Pancreas (tissue), 10 donors: ENCODE results near the gene NEGR1. TPM values are rescaled to one million over a fixed set of nuclear protein-coding genes. Genes with fewer than 3 reads are reported as not detected.

Experiments used
- ATAC-seq, 4 donors: fragments of 200-7000 bp; cut with Tn5 transposase; one replicate each; pipeline versions ENCODE4 v1.8.0 to v1.9.1; 2020; ENCODE audit warnings: mild to moderate bottlenecking in 4 of 4, moderate library complexity in 4 of 4
- DNase-seq, 6 donors: peaks; one replicate each; pipeline ENCODE4 v3.0.0-alpha.2; 2020
- FAIRE-seq: peaks from 2 replicates; lab custom pipeline; 2012; peaks lifted over from hg19 to GRCh38; lab: Jason Lieb, UNC
- H3K27ac ChIP-seq, 4 donors: fragments of 200-600 bp; sonication (generic); 1 replicate in 3 of 4; 2 replicates in 1 of 4; pipeline versions ENCODE4 v1.5.0 to v1.8.0; 2020
- H3K27me3 ChIP-seq, 4 donors: fragments of 200-600 bp; one replicate each; pipeline ENCODE4 v1.8.0; 2021
- H3K36me3 ChIP-seq, 3 donors: fragments of 200-600 bp; sonication (generic) in 1 of 3; one replicate each; pipeline versions ENCODE4 v1.5.0 to v1.8.0; 2020 to 2021
- H3K4me1 ChIP-seq, 3 donors: fragments of 200-600 bp; one replicate each; pipeline ENCODE4 v1.8.0; 2021
- H3K4me3 ChIP-seq, 4 donors: fragments of 200-600 bp; sonication (generic) in 2 of 4; one replicate each; pipeline versions ENCODE4 v1.5.0 to v1.8.0; 2020 to 2021
- H3K9me3 ChIP-seq, 4 donors: fragments of 200-600 bp; one replicate each; pipeline ENCODE4 v1.8.0; 2021
- CTCF ChIP-seq, 4 donors: fragments of 200-600 bp; sonication (generic) in 3 of 4; IDR thresholded peaks; one replicate each; pipeline versions ENCODE4 v1.5.0 to v1.8.0; 2021; ENCODE audit warnings: antibody characterized with exemption in 4 of 4
- WGBS, 2 donors: extraction: QIAGEN DNeasy Blood & Tissue Kit; methylation state at CpG; one replicate each; pipeline ENCODE4 v1.1.7; 2013; 5-methylcytosine and 5-hydroxymethylcytosine counted together
- intact Hi-C, 3 donors: fragments of 100-400 bp; cut with DNase I; formaldehyde crosslinking; loops; one replicate each; pipeline versions ENCODE4 v1.11.1 to v1.14.2; 2022
- polyA plus RNA-seq, 2 donors: library from polyadenylated mRNA; stranded (reverse); fragments of 200-250 nt; gene quantifications; one replicate each; pipeline ENCODE4 v1.2.3, GENCODE V29; 2013
- total RNA-seq, 6 donors: library from RNA; stranded (reverse); fragmentation: NEBNext Ultra II Directional in 4 of 6; extraction: Animal tissue kit (Norgen Biotek cat#: 25700) in 4 of 6; gene quantifications; one replicate each; pipeline versions ENCODE4 v1.2.1 to v1.2.4, GENCODE V29; 2021 to 2023
- donor health status: healthy with polysubstance abuse.
- donor health status: DM: no; HTN: no; CAD: no; lungs with moderate emphysema.
- donor health status: DM: no; HTN: no; CAD: no.
- donor health status: control.
- donor health status: control.
- donor health status: Bipolar disorder and iron deficiency.
- donor health status: DM: yes; HTN: yes; CAD: no.
- donor health status: DM: no; HTN: no; CAD: no.
- donor health status: DM: no; HTN: no; CAD: no.
- donor health status: DM: yes; HTN: yes; CAD: no.

The NEGR1 gene
- total and polyA plus RNA-seq, 8 donors = 1.2 to 9.3 (median 3.4) TPM

GRCh38 chr1:71561206-71561605 is 721.1 kb downstream of the NEGR1 start:
- Histone ChIP-seq H3K4me1 (no peaks in the 10 kb centered on the region), H3K27me3 (no peaks in the 10 kb centered on the region), H3K36me3 (no peaks in the 10 kb centered on the region), H3K9me3 (no peaks in the 10 kb centered on the region), H3K27ac (no peak overlapping the region), H3K4me3 (no peak overlapping the region)
- ATAC-seq (no peak), DNase-seq (no peak), FAIRE-seq (no peak)
- TF ChIP-seq CTCF (IDR thresholded peaks at IDR 0.05) = no peak
- intact Hi-C loops = no loop called here
- 65 to 83% methylated on average over 2 of the region's 2 CpGs for WGBS, 2 donors

GRCh38 chr1:71559880-71560279 is 722.5 kb downstream of the NEGR1 start:
- ATAC-seq (no peak), FAIRE-seq (no peak), DNase-seq (no peak)
- Histone ChIP-seq H3K9me3 (no peaks in the 10 kb centered on the region), H3K27ac (no peak overlapping the region), H3K4me3 (no peak overlapping the region), H3K36me3 (no peaks in the 10 kb centered on the region), H3K27me3 (no peaks in the 10 kb centered on the region), H3K4me1 (no peaks in the 10 kb centered on the region)
- TF ChIP-seq CTCF (IDR thresholded peaks at IDR 0.05) = no peak
- WGBS, 2 donors = 64 to 83% methylated on average over 1 of the region's 1 CpG
- intact Hi-C loops = no loop called here

- FAIRE-seq (no peak), DNase-seq (no peak), ATAC-seq (peak in 1 of 4 donors; percentile 47)
- Histone ChIP-seq H3K27me3 (no peaks in the 10 kb centered on the region), H3K9me3 (no peaks in the 10 kb centered on the region), H3K4me1 (no peaks in the 10 kb centered on the region), H3K36me3 (no peaks in the 10 kb centered on the region), H3K27ac (no peak overlapping the region), H3K4me3 (no peak overlapping the region)
- intact Hi-C loops = no loop called here
- 16 to 24% methylated on average over 2 of the region's 2 CpGs for WGBS, 2 donors
- TF ChIP-seq CTCF (IDR thresholded peaks at IDR 0.05) = no peak
These were observed 725.2 kb downstream of the NEGR1 start for GRCh38 chr1:71557138-71557537.

- FAIRE-seq (no peak), ATAC-seq (no peak), DNase-seq (no peak)
- Histone ChIP-seq H3K4me3 (no peak overlapping the region), H3K27me3 (no peaks in the 10 kb centered on the region), H3K36me3 (no peaks in the 10 kb centered on the region), H3K9me3 (no peaks in the 10 kb centered on the region), H3K27ac (no peak overlapping the region), H3K4me1 (no peaks in the 10 kb centered on the region)
- no peak for TF ChIP-seq CTCF (IDR thresholded peaks at IDR 0.05)
- intact Hi-C loops = no loop called here
- 65 to 79% methylated on average over 7 of the region's 7 CpGs for WGBS, 2 donors
These were observed 733.9 kb downstream of the NEGR1 start for GRCh38 chr1:71548398-71548890.

- Histone ChIP-seq H3K36me3 (no peaks in the 10 kb centered on the region), H3K27me3 (no peaks in the 10 kb centered on the region), H3K4me1 (no peaks in the 10 kb centered on the region), H3K9me3 (no peaks in the 10 kb centered on the region), H3K27ac (no peak overlapping the region), H3K4me3 (no peak overlapping the region)
- FAIRE-seq (no peak), ATAC-seq (no peak), DNase-seq (no peak)
- intact Hi-C loops = no loop called here
- WGBS, 2 donors = 64 to 69% methylated on average over 3 of the region's 3 CpGs
- TF ChIP-seq CTCF (IDR thresholded peaks at IDR 0.05) = no peak
These were observed 740.2 kb downstream of the NEGR1 start for GRCh38 chr1:71542155-71542554.
